HG03354 (cell line): ENCODE measurements around the gene KCNK5.
A peak's percentile ranks its signal among the peaks of the same experiment; 100 is the strongest.

Experiments used
- ATAC-seq: cut with Tn5 transposase; IDR thresholded peaks from one replicate; pipeline ENCODE4 v1.9.1; 2021; ENCODE audit warnings: mild to moderate bottlenecking; ENCODE audit not compliant: unreplicated experiment, poor library complexity, severe bottlenecking

Gene KCNK5

GRCh38 chr6:39228992-39229767 lies at the start of gene KCNK5:
KCNK5 (minus strand) TSS chr6:39229475; CDS start chr6:39229111, 364 bp downstream.
- ATAC-seq = peak; percentile 86

GRCh38 chr6:39276379-39276995 lies 47.2 kb upstream of the KCNK5 start:
- ATAC-seq = no peak

DNA sequence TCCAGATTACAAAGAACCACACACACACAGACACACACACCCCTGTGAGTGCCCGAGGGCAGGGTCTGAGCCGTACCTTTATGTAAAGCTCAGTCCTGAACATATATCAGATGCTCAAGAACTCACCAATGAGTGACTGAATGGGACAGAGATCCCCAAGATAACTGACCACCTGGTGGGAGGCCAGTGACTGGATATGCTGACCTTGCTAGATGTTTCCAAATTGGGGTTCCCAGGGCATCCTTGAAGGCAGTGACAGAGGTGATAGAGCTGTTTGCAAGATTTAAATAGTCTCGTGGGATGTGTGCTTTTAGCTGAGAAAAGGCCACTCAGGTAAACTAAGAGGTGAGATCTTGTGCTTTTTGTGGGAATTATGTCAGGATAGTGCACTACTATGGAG lies 45.6 kb upstream of the KCNK5 start:
- no peak for ATAC-seq

GRCh38 chr6:39274471-39274870 lies 45.2 kb upstream of the KCNK5 start:
- no peak for ATAC-seq

GRCh38 chr6:39273406-39273821 lies 44.1 kb upstream of the KCNK5 start:
- ATAC-seq = no peak

DNA sequence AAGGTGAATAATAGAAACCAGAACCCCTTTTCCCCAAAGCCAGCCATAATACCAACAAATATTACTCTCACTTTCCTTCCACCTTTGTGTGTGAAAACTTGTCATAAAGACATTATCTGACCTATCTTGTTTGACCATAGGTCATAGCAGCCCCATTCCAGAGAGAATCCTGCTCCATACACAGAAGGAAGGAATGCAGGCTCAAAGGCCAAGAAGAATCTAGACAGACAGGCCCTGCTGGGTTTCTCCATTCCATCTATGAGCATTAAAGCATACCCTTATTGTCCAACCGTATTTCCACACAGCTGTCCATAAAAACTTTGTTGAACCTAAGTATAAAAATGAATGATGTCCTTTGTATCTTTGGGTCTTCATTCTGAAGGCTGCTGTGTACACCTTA lies 40.7 kb upstream of the KCNK5 start:
- ATAC-seq = no peak

- no peak for ATAC-seq
These were observed 39.4 kb upstream of the KCNK5 start for GRCh38 chr6:39268721-39269120.

DNA sequence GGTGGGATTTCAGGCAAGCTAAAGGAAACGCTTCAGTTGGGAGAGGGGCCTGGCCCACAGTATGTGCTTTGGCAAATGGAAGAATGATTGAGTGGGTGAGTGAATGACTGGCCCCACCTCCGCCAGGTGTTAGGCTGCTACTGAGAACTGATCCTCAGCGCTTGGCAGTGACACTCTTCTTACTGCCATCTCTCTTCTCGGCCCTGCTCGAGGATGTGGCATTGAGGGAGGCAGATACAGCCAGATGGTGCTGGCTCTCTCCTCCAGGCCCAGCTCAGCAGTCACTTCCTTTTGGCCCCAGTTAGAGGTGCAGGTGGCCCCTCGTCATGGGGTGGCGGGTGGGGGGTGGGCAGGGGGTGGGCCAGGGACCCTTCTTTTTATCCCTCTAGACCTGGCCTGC lies 38.9 kb upstream of the KCNK5 start:
- no peak for ATAC-seq

GRCh38 chr6:39266782-39267355 lies 37.6 kb upstream of the KCNK5 start:
- ATAC-seq = no peak

DNA sequence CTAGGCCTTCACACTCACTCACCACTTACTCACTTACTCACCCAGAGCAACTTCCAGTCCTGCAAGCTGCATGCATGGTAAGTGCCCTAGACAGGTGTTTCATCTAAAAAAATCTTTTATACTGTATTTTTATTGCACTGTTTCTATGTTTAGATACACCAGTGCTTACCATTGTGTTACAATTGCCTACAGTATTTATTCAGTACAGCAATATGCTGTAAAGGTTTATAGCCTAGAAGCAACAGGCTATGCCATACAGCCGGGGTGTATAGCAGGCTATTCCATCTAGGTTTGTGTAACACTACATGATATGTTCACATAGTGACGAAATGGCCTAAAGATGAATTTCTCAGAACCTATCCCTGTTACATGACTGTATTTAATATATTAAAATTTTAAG lies 37.1 kb upstream of the KCNK5 start:
- ATAC-seq = no peak

GRCh38 chr6:39263303-39264037 lies 34.2 kb upstream of the KCNK5 start:
- ATAC-seq = no peak

DNA sequence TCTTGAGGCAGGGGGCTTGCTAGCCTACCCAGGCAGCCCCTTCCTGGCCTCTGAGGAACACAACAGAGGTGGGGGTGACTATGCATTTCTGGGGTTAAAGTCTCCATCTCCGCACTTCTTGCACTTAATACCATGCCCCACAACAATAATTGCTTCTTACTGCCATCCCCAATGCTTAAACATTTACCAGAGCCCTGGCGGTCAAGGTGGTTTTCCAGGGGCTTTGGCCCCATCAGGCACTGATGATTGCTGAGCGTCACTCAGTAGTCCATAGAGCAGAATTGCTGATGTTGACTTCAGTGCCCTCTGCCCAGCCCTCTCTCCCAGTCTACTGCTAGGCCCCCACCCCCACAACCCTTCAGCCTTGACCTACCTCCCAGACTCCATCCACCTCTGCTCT lies 32.5 kb upstream of the KCNK5 start:
- no peak for ATAC-seq

DNA sequence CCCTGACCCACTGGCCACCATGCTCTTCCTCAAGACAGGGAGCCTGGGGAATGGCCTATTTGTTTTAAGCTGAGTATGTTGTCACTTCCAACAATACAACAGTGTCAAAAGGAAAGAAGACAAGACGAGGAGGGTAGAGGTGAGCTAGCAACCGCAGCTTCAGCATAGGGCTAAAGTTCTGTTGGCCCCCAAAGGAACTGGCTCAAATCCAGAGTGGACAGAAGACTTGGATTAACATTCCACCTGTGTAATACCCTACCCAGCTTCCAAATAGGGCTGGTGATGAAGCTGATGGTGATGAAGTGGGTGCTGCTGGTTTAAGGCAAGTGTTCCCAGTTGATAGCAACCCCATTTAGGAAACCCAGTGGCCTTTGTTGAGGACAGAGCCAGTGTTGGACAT lies 31.7 kb upstream of the KCNK5 start:
- no peak for ATAC-seq

- no peak for ATAC-seq
These were observed 31.2 kb upstream of the KCNK5 start for GRCh38 chr6:39260456-39260855.

- no peak for ATAC-seq
These were observed 27.1 kb upstream of the KCNK5 start for GRCh38 chr6:39256294-39256940.

DNA sequence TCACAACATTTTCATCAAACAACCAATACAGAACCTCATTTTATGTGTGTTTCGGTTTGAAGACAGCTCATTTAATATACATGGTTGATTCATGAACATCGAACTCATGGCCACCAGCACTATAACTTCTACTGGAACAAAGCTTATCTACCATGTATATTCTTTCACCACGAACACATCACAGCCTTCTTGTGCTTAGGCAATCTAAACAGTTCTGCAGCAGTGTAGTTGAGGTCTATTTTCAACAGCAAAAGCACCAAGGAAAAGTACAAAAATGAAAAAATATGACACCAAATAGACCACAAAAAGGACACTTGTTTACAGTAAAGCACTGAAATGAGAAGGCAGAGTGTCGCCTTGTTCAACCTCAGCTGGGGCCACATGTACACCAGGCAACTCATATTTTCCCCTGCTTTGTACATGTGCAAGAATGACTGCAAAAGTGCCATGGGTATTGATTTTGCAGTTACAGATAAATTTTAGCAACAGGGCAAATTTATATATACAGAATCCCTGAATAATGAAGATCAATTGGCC lies 25.8 kb upstream of the KCNK5 start:
- no peak for ATAC-seq

DNA sequence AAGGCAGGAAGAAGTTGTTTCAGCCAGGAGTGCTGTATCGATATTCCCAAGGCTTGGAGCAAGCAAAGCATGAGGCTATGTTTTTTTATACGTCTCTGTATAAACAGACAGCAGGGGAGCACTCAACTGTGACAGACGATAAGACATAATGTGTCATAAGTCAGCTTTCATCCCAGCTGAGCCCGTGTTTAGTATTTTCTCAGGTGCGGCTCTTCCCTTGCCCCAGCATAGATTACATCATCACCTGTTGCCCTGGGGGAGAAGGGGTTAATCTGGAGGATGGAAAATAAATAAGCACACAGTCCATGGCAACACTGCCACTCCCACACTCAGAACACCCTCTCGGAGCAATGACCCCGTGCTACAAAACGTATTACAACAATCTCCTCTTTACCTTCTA lies 22.1 kb upstream of the KCNK5 start:
- ATAC-seq = no peak

- no peak for ATAC-seq
These were observed 21.2 kb upstream of the KCNK5 start for GRCh38 chr6:39250507-39250906.

DNA sequence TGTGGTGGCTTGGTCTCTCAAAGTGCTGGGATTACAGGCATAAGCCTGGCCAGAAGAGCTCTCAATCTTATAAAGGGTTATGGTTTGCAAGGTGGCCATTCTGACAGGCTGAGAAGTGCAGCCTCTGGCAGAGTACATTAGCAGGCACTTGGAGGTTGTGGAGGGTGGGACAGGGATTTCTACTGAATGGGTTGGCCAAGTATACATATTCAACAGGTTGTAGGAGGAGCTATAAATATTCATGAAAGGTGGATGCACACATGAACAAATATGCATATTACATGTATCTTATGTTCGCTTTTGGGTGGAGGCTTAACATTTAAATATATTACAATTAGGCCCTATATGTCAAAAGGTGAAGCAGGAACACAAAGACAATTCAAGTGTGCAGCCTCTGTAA lies 20.0 kb upstream of the KCNK5 start:
- no peak for ATAC-seq

GRCh38 chr6:39247667-39248194 lies 18.5 kb upstream of the KCNK5 start:
- ATAC-seq = no peak
